ENCODE measurements around the gene TREM2.
"Not testable (repeated sequence)": the region's sequence is repeated elsewhere in the genome, so short reads cannot be mapped to it uniquely, and the experiment has no call there.

TREM2 gene

GRCh38 chr6:41162687-41163418 lies at the start of gene TREM2:
TREM2 (minus strand) TSS chr6:41163116; CDS start chr6:41163082, 34 bp downstream.
- FAIRE-seq = no peak

- FAIRE-seq = no peak
These were observed 46.8 kb upstream of the TREM2 start for GRCh38 chr6:41209547-41210320.

GRCh38 chr6:41208439-41209106 lies 45.7 kb upstream of the TREM2 start:
- FAIRE-seq = no peak

DNA sequence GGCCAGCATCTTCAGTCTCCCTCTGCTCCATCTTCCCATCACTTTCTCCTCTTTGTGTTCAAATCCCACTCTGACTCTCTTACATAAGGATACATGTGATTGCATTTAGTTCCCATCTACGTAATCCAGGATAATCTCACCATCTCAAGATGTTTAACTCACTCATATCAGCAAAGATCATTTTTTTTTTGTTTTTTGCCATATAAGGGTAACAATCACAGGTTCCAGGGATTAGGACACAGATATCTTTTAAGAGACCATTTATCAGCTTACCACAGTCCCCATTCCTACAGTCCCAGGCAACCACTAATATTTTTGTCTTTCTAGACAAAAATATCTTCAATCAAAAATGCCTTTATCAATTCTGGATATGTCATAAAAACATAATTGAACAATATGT lies 41.2 kb upstream of the TREM2 start:
- no peak for FAIRE-seq

DNA sequence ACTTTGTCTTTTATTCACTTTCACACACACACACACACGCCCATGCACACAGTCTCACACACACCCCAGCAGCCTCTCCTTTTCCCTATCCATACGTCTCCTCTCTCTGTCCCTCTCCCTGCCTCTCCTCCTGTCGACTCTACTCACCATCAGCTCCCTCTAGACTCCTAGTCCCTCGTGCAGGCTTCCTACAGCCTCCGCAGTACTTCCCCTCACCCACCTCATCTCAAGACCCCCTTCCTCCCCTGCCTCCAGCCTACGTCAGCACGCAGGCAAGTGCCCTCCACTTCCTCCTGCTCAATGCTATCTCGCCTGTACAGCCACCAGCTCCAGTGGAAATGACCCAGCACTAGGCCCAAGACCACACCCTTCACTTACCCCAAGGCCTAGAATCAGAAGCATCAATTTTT lies 38.9 kb upstream of the TREM2 start:
- no peak for FAIRE-seq

DNA sequence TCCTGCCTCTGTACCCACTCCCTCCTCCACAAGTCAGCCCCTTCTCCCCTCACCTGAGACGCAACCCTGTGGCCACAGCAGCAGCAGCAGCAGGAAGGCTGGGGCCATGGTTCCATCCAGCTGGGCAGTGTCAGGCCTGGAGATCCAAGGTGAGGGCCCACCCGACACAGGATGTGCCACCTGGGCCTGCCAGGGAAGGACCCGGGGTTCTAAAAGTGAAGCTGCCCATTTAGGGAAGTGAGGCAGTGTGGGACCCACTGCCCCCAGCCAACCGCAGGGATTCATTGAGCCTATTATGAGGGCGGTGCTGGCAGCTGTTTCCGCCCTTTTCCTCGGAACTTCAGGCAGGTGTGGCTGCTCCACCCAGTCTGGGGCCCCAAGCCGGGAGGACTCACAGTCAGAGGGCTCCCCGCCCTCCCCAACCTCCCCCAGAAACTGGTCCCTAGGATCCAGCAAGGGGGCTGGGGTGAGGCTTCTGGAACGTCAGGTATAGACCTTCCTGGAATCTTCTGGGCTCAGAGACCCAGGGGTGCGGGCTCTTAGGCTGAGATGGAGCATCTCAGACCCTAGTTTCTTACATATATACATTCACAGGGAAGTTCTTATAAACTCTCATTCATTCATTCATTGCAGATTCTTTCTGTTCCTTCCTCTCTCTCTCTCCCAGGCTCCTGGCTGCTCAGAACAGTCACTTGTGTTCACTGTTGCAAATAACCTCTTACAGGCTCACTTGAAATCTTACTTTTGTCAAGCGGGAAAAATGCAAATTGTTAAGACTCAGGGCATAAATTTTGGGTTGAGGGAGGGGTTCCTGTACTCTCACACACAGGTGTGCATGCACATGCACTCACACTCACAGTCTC lies 38.2 kb upstream of the TREM2 start, which contains the start of gene TREML2:
TREML2 (minus strand) TSS at position 249 of the 863 bp plus-strand sequence; CDS start at position 108, 141 bp downstream.
- FAIRE-seq = no peak

DNA sequence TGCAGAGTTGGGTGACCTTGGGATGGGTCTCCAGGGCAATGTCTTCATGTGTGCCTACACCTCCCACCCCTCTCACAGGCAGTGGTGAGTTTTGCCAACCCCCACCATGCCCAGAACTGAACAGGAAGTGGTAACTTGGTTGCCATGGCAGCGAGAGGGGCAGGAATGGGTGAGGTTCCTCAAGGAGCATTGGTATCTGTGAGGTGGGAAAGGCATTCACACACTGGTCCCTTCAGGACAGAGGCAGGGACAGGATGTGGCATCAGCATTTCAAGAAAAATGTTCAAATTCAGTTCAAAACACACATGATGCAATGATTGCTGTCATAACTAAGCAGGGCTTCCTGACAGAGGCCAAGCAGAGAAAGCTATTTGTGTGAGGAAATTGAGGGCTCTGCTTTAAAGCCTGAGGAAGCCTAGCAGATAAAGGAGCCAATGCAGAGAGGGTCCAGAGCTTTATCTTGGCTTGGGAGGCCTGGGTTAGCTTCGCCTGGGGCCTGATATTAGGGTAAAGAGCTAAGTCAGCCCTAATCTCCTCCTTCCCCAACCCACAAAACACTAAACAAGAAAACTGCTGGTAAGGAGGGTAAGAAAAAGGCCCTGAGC lies 37.5 kb upstream of the TREM2 start:
- no peak for FAIRE-seq

GRCh38 chr6:41199552-41200246 lies 36.8 kb upstream of the TREM2 start:
- no peak for FAIRE-seq

DNA sequence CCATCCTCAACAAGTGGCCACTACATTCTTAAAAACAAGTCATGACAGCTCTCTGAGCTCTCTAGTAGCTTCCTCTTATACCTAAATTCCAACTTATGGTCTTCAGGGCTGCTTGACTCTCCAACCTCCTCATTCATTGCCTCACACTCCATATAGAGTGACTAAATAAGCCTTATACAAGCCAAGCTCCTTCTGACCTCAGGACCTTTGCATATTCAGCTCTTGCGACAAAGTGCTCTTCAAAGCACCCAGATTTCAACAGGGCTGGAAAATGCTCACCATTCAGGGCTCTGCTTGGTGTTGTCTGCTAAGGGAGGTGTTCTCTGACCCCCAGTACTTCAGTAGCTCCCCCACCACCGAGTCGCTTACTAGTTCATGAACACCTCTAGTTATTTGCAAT lies 34.3 kb upstream of the TREM2 start:
- FAIRE-seq = no peak

DNA sequence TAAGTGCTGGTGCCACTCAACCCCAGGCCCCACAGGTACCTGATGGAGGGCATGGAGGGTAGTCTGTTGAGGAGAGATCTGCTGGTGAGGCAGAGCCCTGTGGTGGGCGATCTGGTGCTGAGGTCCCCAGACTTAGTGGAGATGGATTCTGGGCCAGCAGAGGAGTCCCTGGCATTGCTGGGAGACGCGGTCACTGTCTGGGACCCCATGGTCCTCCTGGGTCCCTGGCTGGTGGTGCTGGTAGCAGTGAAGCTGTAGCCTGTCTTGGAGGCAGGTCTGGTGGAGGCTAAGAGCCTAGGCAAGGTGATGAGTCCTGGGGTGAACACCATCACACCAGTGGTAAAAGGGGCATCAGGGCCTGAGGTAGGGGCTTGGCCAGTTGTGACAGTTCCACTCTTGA lies 31.5 kb upstream of the TREM2 start:
- no peak for FAIRE-seq

- FAIRE-seq = no peak
These were observed 31.0 kb upstream of the TREM2 start for GRCh38 chr6:41193884-41194283.

GRCh38 chr6:41193171-41193734 lies 30.3 kb upstream of the TREM2 start:
- no peak for FAIRE-seq

DNA sequence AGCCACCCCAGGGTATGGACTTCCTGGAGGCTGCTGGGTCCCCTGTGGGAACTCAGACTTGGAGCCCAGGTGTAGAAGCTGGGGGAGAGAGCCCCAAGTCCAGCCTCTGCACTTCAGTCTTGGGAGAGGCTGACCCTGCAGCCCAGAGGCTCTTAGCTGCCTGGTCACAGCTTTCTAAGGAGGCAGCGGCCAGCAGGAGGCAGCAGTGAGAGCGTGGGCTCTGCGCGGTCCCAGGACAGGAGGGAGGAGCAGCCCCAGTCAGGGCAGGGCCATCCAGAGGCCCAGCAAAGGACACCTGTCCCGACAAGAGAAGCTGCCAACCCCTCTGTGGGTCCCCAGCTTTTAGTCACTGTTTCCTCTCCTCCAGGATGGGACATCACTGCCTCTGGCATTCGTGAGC lies 28.7 kb upstream of the TREM2 start:
- FAIRE-seq = no peak

DNA sequence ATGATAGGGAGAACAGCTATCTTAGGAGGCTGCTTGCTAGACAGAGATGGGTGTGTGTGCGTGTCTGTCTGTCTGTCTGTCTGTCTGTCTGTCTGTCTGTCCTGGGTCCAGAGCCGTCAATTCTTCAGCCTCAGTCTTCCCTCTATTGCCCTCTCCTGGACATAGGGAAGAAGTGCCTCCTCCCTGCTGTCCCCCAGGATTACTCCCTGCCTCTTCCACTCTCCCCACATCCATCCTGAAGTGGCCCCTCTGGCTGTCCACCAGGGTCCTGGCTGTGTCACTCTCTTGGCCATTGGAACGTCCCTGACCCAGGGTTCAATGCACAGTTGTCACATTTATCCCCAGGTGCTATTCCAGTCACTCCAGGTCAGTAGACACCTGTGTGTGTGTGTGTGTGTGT lies 27.9 kb upstream of the TREM2 start:
- no peak for FAIRE-seq

DNA sequence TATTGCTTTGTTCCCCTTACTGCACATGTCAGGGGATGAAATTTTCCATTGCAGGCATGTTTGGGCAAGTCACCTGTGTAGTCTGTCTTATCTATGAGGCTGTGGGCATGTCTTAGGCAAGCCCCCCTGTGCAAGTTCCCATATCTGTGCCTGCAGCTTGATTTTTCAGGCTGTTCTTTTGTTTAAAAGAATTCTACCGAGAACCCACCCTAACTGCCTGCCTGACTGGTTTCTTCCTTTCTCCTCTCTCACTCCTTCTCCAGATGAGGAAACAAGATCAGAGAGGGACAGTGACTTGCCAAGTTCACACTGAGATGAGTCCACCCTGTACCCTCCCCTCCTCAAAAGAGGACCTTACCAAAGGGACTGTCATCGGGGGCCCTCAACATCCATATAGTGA lies 27.1 kb upstream of the TREM2 start:
- no peak for FAIRE-seq

DNA sequence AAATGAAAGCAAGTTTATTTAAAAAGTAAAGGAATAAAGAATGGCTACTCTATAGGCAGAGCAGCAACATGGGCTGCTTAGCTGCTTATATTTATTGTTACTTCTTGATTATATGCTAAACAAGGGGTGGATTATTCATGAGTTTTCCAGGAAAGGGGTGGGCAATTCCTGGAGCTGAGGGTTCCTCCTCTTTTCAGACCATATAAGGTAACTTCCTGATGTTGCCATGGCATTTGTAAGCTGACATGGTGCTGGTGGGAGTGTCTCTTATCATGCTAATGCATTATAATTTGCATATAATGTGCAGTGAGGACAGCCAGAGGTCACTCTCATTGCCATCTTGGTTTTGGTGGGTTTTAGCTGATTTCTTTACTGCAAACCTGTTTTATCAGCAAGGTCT lies 26.1 kb upstream of the TREM2 start:
- not testable (repeated sequence) for FAIRE-seq

- no peak for FAIRE-seq
These were observed 25.3 kb upstream of the TREM2 start for GRCh38 chr6:41187924-41188886.

DNA sequence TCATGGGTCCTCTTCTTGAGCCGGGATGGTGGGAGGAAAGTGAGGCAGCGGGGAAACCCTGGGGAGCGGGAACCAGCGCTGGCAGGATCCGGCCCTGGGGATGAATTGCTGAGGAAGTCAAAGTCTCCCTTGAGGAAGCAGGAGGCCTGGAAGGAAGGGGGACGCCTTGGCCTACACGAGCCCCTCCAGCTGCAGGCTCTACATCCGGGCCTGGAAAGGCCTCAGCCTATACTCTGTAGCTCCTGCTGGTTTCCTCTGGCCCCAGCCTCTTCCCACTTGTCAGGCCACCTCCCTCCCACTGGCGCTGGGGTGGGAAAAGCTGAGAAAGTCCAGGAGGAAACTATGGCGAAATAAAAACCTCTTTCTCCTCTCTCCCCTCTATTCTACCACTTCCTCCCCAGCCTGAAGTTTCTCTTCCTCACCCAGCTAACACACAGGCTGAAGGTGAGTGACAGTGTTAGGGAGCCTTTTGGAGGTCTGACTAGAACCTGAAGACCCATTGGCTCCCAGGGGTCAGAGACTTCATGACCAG lies 23.2 kb upstream of the TREM2 start:
- no peak for FAIRE-seq

DNA sequence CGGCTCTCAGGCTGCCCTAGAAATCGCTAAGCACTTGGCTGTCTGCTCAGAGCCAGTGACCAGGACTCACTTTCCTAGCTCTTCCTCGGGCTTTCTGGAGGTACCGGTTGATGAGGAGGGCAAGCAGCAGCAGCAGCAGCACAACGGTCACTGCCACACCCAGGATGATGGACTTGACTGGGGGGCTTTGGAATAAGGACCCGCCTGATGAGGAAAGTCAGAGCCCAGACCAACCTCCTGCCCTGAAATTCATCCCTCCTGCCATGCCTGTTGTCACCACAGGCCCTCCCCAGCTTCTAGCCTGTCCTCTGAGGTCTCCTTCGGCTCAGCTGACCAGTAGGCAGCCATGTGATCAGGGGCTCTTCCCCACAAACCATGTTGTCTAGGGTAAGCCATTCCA lies 21.8 kb upstream of the TREM2 start:
- FAIRE-seq = no peak

Data from TTC549 (cell line).